Keratinocyte (primary cell): ENCODE results near the gene CZIB. TPM values are rescaled to one million over a fixed set of nuclear protein-coding genes. Genes with fewer than 3 reads are reported as not detected.

Source experiments
- DNase-seq: peaks from one replicate; pipeline ENCODE4 v3.0.0-alpha.2; 2011; ENCODE audit warnings: low read depth, missing footprints, low spot score
- FAIRE-seq: peaks from 2 replicates; lab custom pipeline; 2011; peaks lifted over from hg19 to GRCh38; lab: Jason Lieb, UNC
- H2AFZ ChIP-seq: 2 replicates; pipeline ENCODE4 v1.6.0; 2012; ENCODE audit warnings: low read length, control low read depth, inconsistent platforms; ENCODE audit not compliant: control insufficient read depth
- H3K27ac ChIP-seq: 2 replicates; pipeline ENCODE4 v1.5.1; 2011; ENCODE audit warnings: low read length; ENCODE audit not compliant: control insufficient read depth, insufficient read depth
- H3K27me3 ChIP-seq: 3 replicates; pipeline ENCODE4 v1.6.0; 2011; ENCODE audit warnings: low read length; ENCODE audit not compliant: control insufficient read depth, insufficient read depth; ENCODE audit errors: extremely low read depth
- H3K36me3 ChIP-seq, 2 experiments: 2 replicates in 1 of 2; 3 replicates in 1 of 2; pipeline ENCODE4 v1.5.1; 2011; ENCODE audit warnings: low read length in 2 of 2, mild to moderate bottlenecking in 1 of 2; ENCODE audit not compliant: control insufficient read depth in 2 of 2, insufficient read depth in 2 of 2; ENCODE audit errors: extremely low read depth in 1 of 2
- H3K4me1 ChIP-seq: 3 replicates; pipeline ENCODE4 v1.5.1; 2011; ENCODE audit warnings: low read length; ENCODE audit not compliant: control insufficient read depth, insufficient read depth; ENCODE audit errors: extremely low read depth
- H3K4me2 ChIP-seq: 3 replicates; pipeline ENCODE4 v1.6.0; 2011; ENCODE audit warnings: low read depth, low read length; ENCODE audit not compliant: control insufficient read depth, insufficient read depth; ENCODE audit errors: extremely low read depth
- H3K4me3 ChIP-seq, 3 experiments: fragments of 200-600 bp in 1 of 3; sonication (generic) in 1 of 3; 2 replicates in 2 of 3; 3 replicates in 1 of 3; pipeline ENCODE4 v1.5.1; 2011 to 2016; ENCODE audit warnings: low read length in 3 of 3, mild to moderate bottlenecking in 3 of 3, control low read depth in 2 of 3, inconsistent platforms in 1 of 3, low read depth in 1 of 3, mixed read lengths in 1 of 3, mixed run types in 1 of 3, moderate library complexity in 1 of 3; ENCODE audit not compliant: control insufficient read depth in 2 of 3, insufficient read depth in 2 of 3; ENCODE audit errors: extremely low read depth in 1 of 3
- H3K79me2 ChIP-seq: 2 replicates; pipeline ENCODE4 v1.6.0; 2012; ENCODE audit warnings: low read length; ENCODE audit not compliant: control insufficient read depth, insufficient read depth
- H3K9ac ChIP-seq: 3 replicates; pipeline ENCODE4 v1.6.0; 2011; ENCODE audit warnings: low read length; ENCODE audit not compliant: control insufficient read depth, insufficient read depth; ENCODE audit errors: extremely low read depth
- H3K9me1 ChIP-seq: 3 replicates; pipeline ENCODE4 v1.6.0; 2011; ENCODE audit warnings: low read length; ENCODE audit not compliant: control insufficient read depth, insufficient read depth; ENCODE audit errors: extremely low read depth
- H3K9me3 ChIP-seq: 2 replicates; pipeline ENCODE4 v1.5.1; 2012; ENCODE audit warnings: low read depth, low read length; ENCODE audit not compliant: control insufficient read depth
- H4K20me1 ChIP-seq: 3 replicates; pipeline ENCODE4 v1.6.0; 2011; ENCODE audit warnings: low read length; ENCODE audit not compliant: control insufficient read depth, insufficient read depth; ENCODE audit errors: extremely low read depth
- CTCF ChIP-seq, 3 experiments: IDR thresholded peaks in 1 of 3; conservative IDR thresholded peaks in 1 of 3; optimal IDR thresholded peaks in 1 of 3; 2 replicates in 2 of 3; 3 replicates in 1 of 3; pipeline versions ENCODE3 to v1.5.1; 2011; ENCODE audit warnings: low read length in 3 of 3, mild to moderate bottlenecking in 3 of 3, moderate library complexity in 2 of 3, control low read depth in 1 of 3, inconsistent platforms in 1 of 3; ENCODE audit not compliant: insufficient read depth in 2 of 3; ENCODE audit errors: extremely low read depth in 1 of 3
- EZH2 ChIP-seq: IDR thresholded peaks from one replicate; pipeline ENCODE4 v1.6.1; 2012; ENCODE audit warnings: inconsistent platforms, mild to moderate bottlenecking, low read length, moderate library complexity
- dilution Hi-C: fragments of 300-500 bp; cut with MboI; formaldehyde crosslinking; loops from one replicate; pipeline ENCODE4 v1.7.0; 2020; ENCODE audit warnings: low sequenced_read_pairs; ENCODE audit not compliant: extremely low pct_ligation_motif_present
- polyA plus RNA-seq, 5 experiments: library from polyadenylated mRNA; depleted of rRNA in 3 of 5; stranded (reverse) in 3 of 5; stranded (forward) in 1 of 5; unstranded in 1 of 5; fragments of >200 nt; gene quantifications; 1 replicate in 1 of 5; 2 replicates in 3 of 5; 3 replicates in 1 of 5; pipeline versions ENCODE4 v1.2.1 to v1.2.3, GENCODE V29; 2011 to 2012; ENCODE audit warnings: missing spikeins in 2 of 5, low read depth in 1 of 5, low replicate concordance in 1 of 5

The CZIB gene
- polyA plus RNA-seq, 1 donor (not counting 4 experiments of a cell fraction or from before 2014, with no cell fraction given) = 52.6 TPM

GRCh38 chr1:53180226-53180625 is 40.2 kb downstream of the CZIB start:
- H4K20me1 ChIP-seq = no peaks in the 10 kb centered on the region
- H3K4me1 ChIP-seq = no peaks in the 10 kb centered on the region
- no peak overlapping the region for H3K9ac ChIP-seq
- no peak overlapping the region for H3K4me3 ChIP-seq
- no peak for FAIRE-seq
- no peak overlapping the region for H2AFZ ChIP-seq
- H3K9me1 ChIP-seq = no peaks in the 10 kb centered on the region
- no peaks in the 10 kb centered on the region for H3K79me2 ChIP-seq
- peaks cover 3% of the 10 kb centered on the region for H3K27me3 ChIP-seq
- DNase-seq = no peak
- H3K27ac ChIP-seq = no peak overlapping the region
- no peaks in the 10 kb centered on the region for H3K36me3 ChIP-seq
- no peak overlapping the region for H3K4me2 ChIP-seq
- TF ChIP-seq EZH2 = no peak
- dilution Hi-C loops = no loop called here
- no peaks in the 10 kb centered on the region for H3K9me3 ChIP-seq

DNA sequence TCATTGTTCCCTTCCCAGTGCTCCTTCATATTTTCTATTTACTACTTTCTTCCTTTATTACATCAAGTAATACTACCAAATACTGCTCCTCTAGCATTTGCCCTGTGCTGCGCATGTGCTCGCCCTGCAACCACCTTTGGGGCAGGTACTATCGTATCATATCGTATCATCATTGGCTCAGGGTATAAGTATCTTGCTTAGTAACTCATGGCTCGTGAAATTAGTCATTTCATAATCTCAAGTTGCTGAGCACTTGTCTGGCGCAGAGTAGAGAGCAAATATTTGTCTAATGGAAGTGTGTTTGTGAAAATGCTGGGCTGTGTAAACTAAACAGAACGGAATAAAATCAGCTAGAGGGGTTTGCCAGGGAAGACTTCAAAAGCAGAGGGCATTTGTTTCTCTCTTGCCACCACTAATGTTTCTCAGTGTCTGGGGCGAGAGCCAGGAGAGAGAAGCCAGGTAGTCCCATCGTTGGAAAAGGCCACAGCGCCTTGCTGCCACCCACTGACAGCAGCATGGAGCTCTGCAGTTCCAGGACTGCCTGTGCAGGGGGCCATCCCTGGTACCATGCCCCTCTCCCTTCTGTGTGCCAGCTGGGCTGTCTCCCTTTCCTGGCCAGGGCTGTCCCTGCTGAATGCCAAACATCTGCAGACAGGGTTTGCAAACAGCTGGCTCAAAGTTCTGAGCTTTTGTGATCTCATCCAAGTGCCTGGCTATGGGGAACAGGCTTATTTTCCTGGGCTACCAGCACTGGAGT is 43.8 kb downstream of the CZIB start:
- H3K27ac ChIP-seq = no peak overlapping the region
- H3K4me3 ChIP-seq = no peak overlapping the region
- peak; percentile 11 to 59 (median 36) for TF ChIP-seq CTCF (optimal IDR thresholded peaks at IDR 0.05 in 1 of 3, IDR thresholded peaks at IDR 0.05 in 1 of 3, conservative IDR thresholded peaks at IDR 0.05 in 1 of 3; ENCODE audit: extremely low read depth in 1 of 3, insufficient read depth in 2 of 3, low read length in 3 of 3)
- TF ChIP-seq EZH2 = no peak
- H3K27me3 ChIP-seq = peaks cover 15% of the 10 kb centered on the region
- no peaks in the 10 kb centered on the region for H3K9me3 ChIP-seq
- FAIRE-seq (no peak), DNase-seq (no peak)
- no peaks in the 10 kb centered on the region for H3K9me1 ChIP-seq
- H4K20me1 ChIP-seq = no peaks in the 10 kb centered on the region
- no peaks in the 10 kb centered on the region for H3K79me2 ChIP-seq
- dilution Hi-C loops = no loop called here
- no peak overlapping the region for H2AFZ ChIP-seq
- no peak overlapping the region for H3K9ac ChIP-seq
- H3K4me2 ChIP-seq = no peak overlapping the region
- no peaks in the 10 kb centered on the region for H3K4me1 ChIP-seq
- no peaks in the 10 kb centered on the region for H3K36me3 ChIP-seq
